ENCODE measurements around the gene THAP2. TPM values are rescaled to one million over a fixed set of nuclear protein-coding genes. Genes with fewer than 3 reads are reported as not detected.

THAP2 gene
- total and polyA plus RNA-seq, 2 donors (not counting 3 experiments of a cell fraction or from before 2014, with no cell fraction given): 1.4 to 4.4 TPM

DNA sequence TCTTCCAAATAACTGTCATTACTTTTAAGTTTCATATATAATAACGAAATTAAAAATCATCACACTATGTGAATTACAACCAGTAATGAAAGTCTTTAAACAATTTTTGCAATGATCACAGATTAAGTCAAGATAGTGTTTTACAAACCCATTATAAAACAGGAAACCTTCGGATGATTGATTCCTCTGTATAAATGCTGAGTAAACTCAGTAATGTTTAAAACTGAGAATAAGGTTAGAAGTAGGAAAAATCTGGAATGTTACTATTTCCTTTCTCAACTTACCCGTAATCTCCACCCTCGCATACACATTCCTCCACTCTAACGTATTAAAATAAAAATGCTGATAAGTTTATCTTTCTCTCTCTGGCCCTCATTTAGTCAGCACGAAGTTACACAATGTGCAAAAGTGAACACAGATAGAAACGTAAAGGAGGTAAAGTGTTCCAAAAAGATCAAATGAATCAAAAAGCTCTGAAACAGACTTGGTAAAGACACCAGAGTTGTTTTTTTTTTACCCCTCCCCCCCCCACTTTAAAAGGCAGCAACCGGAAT is 2.0 kb upstream of the THAP2 start:
- H3K79me2 ChIP-seq (ENCODE audit: control insufficient read depth, insufficient read depth, low read length): peaks cover 69% of the 10 kb centered on the region
- intact Hi-C loops (cut with micrococcal nuclease) (loop anchor here (2.0 kb wide), 2 partner anchors 23 to 85 kb away; no protein-coding TSS in a partner anchor), dilution Hi-C loops (cut with MboI; ENCODE audit: extremely low pct_ligation_motif_present, low sequenced_read_pairs) (no loop called here)
- no peak overlapping the region for H2AFZ ChIP-seq (ENCODE audit: low read depth, low read length)
- H3K4me1 ChIP-seq (ENCODE audit: control insufficient read depth, extremely low read depth, insufficient read depth, low read length): peaks cover 17% of the 10 kb centered on the region
- H3K4me2 ChIP-seq (ENCODE audit: insufficient read depth, low read length): peak overlapping the region; percentile 98
- TF ChIP-seq EZH2 (IDR thresholded peaks at IDR 0.05; ENCODE audit: borderline replicate concordance, low read depth, low read length, severe bottlenecking) (no peak), POLR2AphosphoS5 (IDR thresholded peaks at IDR 0.05; ENCODE audit: insufficient read depth, low read depth, low read length) (no peak), MYC (IDR thresholded peaks at IDR 0.05; ENCODE audit: low read depth, low read length) (no peak), POLR2A (IDR thresholded peaks at IDR 0.05; ENCODE audit: low read depth, low read length) (no peak), JUN (IDR thresholded peaks at IDR 0.05; ENCODE audit: borderline replicate concordance, insufficient read depth, insufficient read length, low read depth) (no peak), FOS (IDR thresholded peaks at IDR 0.05; ENCODE audit: borderline replicate concordance, insufficient read depth, low read length) (no peak), GATA2 (IDR thresholded peaks at IDR 0.05; ENCODE audit: insufficient read depth, insufficient read length, low read depth, low read length) (no peak)
- TF ChIP-seq, protein P1, sequence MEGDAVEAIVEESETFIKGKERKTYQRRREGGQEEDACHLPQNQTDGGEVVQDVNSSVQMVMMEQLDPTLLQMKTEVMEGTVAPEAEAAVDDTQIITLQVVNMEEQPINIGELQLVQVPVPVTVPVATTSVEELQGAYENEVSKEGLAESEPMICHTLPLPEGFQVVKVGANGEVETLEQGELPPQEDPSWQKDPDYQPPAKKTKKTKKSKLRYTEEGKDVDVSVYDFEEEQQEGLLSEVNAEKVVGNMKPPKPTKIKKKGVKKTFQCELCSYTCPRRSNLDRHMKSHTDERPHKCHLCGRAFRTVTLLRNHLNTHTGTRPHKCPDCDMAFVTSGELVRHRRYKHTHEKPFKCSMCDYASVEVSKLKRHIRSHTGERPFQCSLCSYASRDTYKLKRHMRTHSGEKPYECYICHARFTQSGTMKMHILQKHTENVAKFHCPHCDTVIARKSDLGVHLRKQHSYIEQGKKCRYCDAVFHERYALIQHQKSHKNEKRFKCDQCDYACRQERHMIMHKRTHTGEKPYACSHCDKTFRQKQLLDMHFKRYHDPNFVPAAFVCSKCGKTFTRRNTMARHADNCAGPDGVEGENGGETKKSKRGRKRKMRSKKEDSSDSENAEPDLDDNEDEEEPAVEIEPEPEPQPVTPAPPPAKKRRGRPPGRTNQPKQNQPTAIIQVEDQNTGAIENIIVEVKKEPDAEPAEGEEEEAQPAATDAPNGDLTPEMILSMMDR (IDR thresholded peaks at IDR 0.05; ENCODE audit: extremely low read depth in 1 of 2, insufficient read depth in 1 of 2, low read depth in 1 of 2, low read length in 2 of 2): no peak
- TF ChIP-seq, protein P2, sequence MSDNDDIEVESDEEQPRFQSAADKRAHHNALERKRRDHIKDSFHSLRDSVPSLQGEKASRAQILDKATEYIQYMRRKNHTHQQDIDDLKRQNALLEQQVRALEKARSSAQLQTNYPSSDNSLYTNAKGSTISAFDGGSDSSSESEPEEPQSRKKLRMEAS (IDR thresholded peaks at IDR 0.05; ENCODE audit: insufficient read depth, insufficient read length): no peak
- H3K9me3 ChIP-seq (replicated peaks; ENCODE audit: control insufficient read depth, insufficient read depth, low read length): no peaks in the 10 kb centered on the region
- H3K36me3 ChIP-seq (ENCODE audit: control insufficient read depth in 2 of 2, extremely low read depth in 1 of 2, insufficient read depth in 2 of 2, low read length in 2 of 2): peaks cover 1 to 10% of the 10 kb centered on the region in 2 experiments
- peak overlapping the region; percentile 75 for H3K9ac ChIP-seq (replicated peaks; ENCODE audit: extremely low read depth, insufficient read depth, low read length)
- H3K27me3 ChIP-seq (ENCODE audit: control insufficient read depth in 2 of 2, insufficient read depth in 2 of 2, low read length in 2 of 2): no peaks in the 10 kb centered on the region
- H3K9me1 ChIP-seq (replicated peaks; ENCODE audit: control insufficient read depth, extremely low read depth, insufficient read depth, low read length): no peaks in the 10 kb centered on the region
- CTCF ChIA-PET: interaction anchor here (1.6 to 4.3 kb wide), 3 partner anchors 24 to 35 kb away, joined by 8 to 36 read pairs (median 33); partner anchors contain the start of gene TMEM19
- BruUV-seq (replicated peaks): TSS peak; percentile 23
- peak overlapping the region; percentile 81 to 98 (median 92) for H3K4me3 ChIP-seq (replicated peaks in 1 of 3; ENCODE audit: insufficient read depth in 1 of 3, low read depth in 1 of 3, low read length in 3 of 3)
- FAIRE-seq (no peak), DNase-seq (ENCODE audit: low read depth, low spot score) (peak; percentile 54)
- H4K20me1 ChIP-seq (replicated peaks; ENCODE audit: control insufficient read depth, extremely low read depth, insufficient read depth, low read length): no peaks in the 10 kb centered on the region
- POLR2A ChIA-PET: interaction anchor here (0.7 kb wide), 1 partner anchor 42 kb away, joined by 11 read pairs; no protein-coding TSS in a partner anchor
- peak overlapping the region; percentile 56 for H3K27ac ChIP-seq (ENCODE audit: insufficient read depth, low read depth, low read length)

All from endothelial cell of umbilical vein (primary cell).